Activated CD8-positive, alpha-beta T cell treated with anti-CD3 and anti-CD28 coated beads for 36 hours (primary cell): ENCODE data around the gene IPO5. TPM values are rescaled to one million over a fixed set of nuclear protein-coding genes. Genes with fewer than 3 reads are reported as not detected.

Experiments
- ATAC-seq: fragments of 200-7000 bp; cut with Tn5 transposase; one replicate; pipeline ENCODE4 v1.10.0; 2021; ENCODE audit warnings: mild to moderate bottlenecking, moderate library complexity
- CTCF ChIA-PET: fragments of 350-600 bp; sonication (Branson Sonifier 250); formaldehyde crosslinking; loops from one replicate; lab custom pipeline; 2021; ENCODE audit warnings: antibody characterized with exemption; lab: Charles Lee
- POLR2A ChIA-PET: fragments of 350-600 bp; sonication (Branson Sonifier 250); formaldehyde crosslinking; loops from one replicate; lab custom pipeline; 2021; ENCODE audit warnings: antibody characterized with exemption; lab: Charles Lee
- DNase-seq: peaks from one replicate; pipeline ENCODE4 v3.0.0-alpha.2; 2020
- H3K27ac Mint-ChIP-seq: one replicate; pipeline ENCODE4 v1.8.0; 2021; ENCODE audit warnings: mild to moderate bottlenecking, mixed read lengths
- H3K27me3 Mint-ChIP-seq: one replicate; pipeline ENCODE4 v1.8.0; 2021; ENCODE audit warnings: mixed read lengths
- H3K36me3 Mint-ChIP-seq: one replicate; pipeline ENCODE4 v1.8.0; 2021; ENCODE audit warnings: low read depth, mixed read lengths
- H3K4me1 Mint-ChIP-seq: one replicate; pipeline ENCODE4 v1.8.0; 2021; ENCODE audit warnings: low read depth, mixed read lengths
- H3K4me3 Mint-ChIP-seq: one replicate; pipeline ENCODE4 v1.8.0; 2021; ENCODE audit warnings: mild to moderate bottlenecking, moderate library complexity, mixed read lengths
- H3K9me3 Mint-ChIP-seq: one replicate; pipeline ENCODE4 v1.8.0; 2021; ENCODE audit warnings: mixed read lengths
- intact Hi-C: fragments of 100-400 bp; cut with micrococcal nuclease; formaldehyde crosslinking; loops from one replicate; pipeline ENCODE4 v1.10.0; 2022
- total RNA-seq, 2 experiments: library from RNA; stranded (reverse); gene quantifications; one replicate each; pipeline ENCODE4 v1.2.3, GENCODE V29; 2021
- TF ChIP-seq, protein P1 (sequence below): fragments of 200-600 bp; IDR thresholded peaks from one replicate; pipeline ENCODE4 v1.8.0; 2022; ENCODE audit warnings: antibody characterized with exemption, mild to moderate bottlenecking

IPO5 gene
- total RNA-seq, 2 experiments from 2014 or later: 242 to 250 TPM

DNA sequence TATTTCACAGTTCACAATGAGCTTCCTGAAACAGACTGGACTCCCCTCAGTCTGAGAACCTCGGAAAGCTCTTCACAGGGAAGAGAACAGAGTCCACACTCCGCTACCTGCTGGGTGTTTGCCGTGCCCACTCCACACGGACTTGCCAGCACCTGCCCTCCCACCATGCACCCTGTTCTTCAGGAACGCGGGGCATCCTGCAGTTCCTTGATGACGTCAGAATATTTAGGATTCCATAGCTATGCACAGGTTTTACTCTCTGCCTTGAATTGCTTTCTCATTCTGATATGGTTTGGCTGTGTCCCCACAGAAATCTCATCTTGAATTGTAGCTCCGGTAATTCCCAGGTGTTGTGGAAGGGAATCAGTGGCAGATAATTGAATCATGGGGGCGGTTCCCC is 115.0 kb downstream of the IPO5 start:
- TF ChIP-seq, protein P1, sequence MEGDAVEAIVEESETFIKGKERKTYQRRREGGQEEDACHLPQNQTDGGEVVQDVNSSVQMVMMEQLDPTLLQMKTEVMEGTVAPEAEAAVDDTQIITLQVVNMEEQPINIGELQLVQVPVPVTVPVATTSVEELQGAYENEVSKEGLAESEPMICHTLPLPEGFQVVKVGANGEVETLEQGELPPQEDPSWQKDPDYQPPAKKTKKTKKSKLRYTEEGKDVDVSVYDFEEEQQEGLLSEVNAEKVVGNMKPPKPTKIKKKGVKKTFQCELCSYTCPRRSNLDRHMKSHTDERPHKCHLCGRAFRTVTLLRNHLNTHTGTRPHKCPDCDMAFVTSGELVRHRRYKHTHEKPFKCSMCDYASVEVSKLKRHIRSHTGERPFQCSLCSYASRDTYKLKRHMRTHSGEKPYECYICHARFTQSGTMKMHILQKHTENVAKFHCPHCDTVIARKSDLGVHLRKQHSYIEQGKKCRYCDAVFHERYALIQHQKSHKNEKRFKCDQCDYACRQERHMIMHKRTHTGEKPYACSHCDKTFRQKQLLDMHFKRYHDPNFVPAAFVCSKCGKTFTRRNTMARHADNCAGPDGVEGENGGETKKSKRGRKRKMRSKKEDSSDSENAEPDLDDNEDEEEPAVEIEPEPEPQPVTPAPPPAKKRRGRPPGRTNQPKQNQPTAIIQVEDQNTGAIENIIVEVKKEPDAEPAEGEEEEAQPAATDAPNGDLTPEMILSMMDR: no peak

DNA sequence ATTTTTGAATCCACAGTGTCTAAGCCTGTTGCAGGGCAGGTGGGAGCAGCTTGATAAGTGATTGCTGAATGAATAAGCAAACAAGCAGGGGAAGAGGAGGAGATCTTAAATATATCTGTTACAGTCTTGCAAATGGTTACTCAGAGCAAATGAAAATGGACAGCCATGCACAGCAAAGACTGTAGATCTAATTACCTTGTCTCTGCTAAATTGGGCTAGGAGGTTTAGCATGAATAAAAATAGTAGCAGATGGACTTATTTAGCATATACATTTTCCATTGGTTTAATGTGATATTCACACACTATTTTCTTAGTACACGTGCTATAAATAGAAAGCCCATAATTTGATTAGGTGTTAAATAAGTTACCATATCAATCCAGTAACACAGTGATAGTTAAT is 116.5 kb downstream of the IPO5 start:
- Mint-ChIP-seq H3K27ac (no peak overlapping the region), H3K9me3 (no peaks in the 10 kb centered on the region), H3K27me3 (no peaks in the 10 kb centered on the region), H3K4me1 (no peaks in the 10 kb centered on the region), H3K4me3 (no peak overlapping the region), H3K36me3 (no peaks in the 10 kb centered on the region)
- intact Hi-C loops: no loop called here
- ATAC-seq (no peak), DNase-seq (no peak)
- POLR2A ChIA-PET: no interaction called here
- TF ChIP-seq, protein P1: no peak
- CTCF ChIA-PET: no interaction called here

More for the DNA sequence above, 115.0 kb downstream of the IPO5 start:
- ChIA-PET CTCF (no interaction called here), POLR2A (no interaction called here)
- Mint-ChIP-seq H3K27ac (no peak overlapping the region), H3K4me3 (no peak overlapping the region), H3K9me3 (no peaks in the 10 kb centered on the region), H3K4me1 (no peaks in the 10 kb centered on the region), H3K27me3 (no peaks in the 10 kb centered on the region), H3K36me3 (no peaks in the 10 kb centered on the region)
- ATAC-seq (no peak), DNase-seq (no peak)
- intact Hi-C loops: no loop called here

- Mint-ChIP-seq H3K4me3 (no peak overlapping the region), H3K9me3 (no peaks in the 10 kb centered on the region), H3K36me3 (no peaks in the 10 kb centered on the region), H3K27ac (no peak overlapping the region), H3K4me1 (no peaks in the 10 kb centered on the region), H3K27me3 (no peaks in the 10 kb centered on the region)
- POLR2A ChIA-PET: no interaction called here
- DNase-seq (no peak), ATAC-seq (no peak)
- intact Hi-C loops: no loop called here
- TF ChIP-seq, protein P1: no peak
- CTCF ChIA-PET: no interaction called here
These were observed 117.8 kb downstream of the IPO5 start for GRCh38 chr13:98071316-98071715.

- POLR2A ChIA-PET: no interaction called here
- no peaks in the 10 kb centered on the region for H3K9me3 Mint-ChIP-seq
- no peaks in the 10 kb centered on the region for H3K27me3 Mint-ChIP-seq
- TF ChIP-seq, protein P1: no peak
- H3K4me1 Mint-ChIP-seq: no peaks in the 10 kb centered on the region
- CTCF ChIA-PET: no interaction called here
- no peak overlapping the region for H3K27ac Mint-ChIP-seq
- ATAC-seq (no peak), DNase-seq (no peak)
- no peaks in the 10 kb centered on the region for H3K36me3 Mint-ChIP-seq
- intact Hi-C loops: no loop called here
- no peak overlapping the region for H3K4me3 Mint-ChIP-seq
These were observed 119.0 kb downstream of the IPO5 start for GRCh38 chr13:98072476-98072875.

Other genes with a start within 250 kb of the IPO5 start
- under 1 TPM; 0.27 to 0.43 TPM for gene FARP1, start 189.4 kb downstream of the IPO5 start, total RNA-seq
- not detected for gene RNF113B, start 223.6 kb downstream of the IPO5 start, total RNA-seq